HG03432 (cell line): ENCODE results near the gene HOXA11.

Experiments
- ATAC-seq: cut with Tn5 transposase; IDR thresholded peaks from one replicate; pipeline ENCODE4 v1.9.1; 2021; ENCODE audit warnings: mild to moderate bottlenecking, moderate library complexity; ENCODE audit not compliant: unreplicated experiment

HOXA11 gene

DNA sequence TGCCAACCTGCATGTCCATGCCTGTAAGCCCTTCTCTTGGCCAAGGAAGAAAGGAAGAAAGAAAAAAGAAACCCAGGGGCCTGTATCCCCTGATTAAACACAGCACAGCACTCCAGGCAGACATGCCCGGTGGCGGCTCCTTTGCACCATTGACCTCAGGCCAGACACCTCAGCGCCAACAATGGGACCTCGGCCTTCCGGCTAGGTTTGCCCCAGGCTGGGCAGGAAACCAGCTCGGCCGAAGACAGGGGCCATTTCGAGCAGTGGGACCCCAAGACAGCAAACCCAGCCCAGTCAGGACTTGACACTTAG, 13.8 kb downstream of the HOXA11 start:
- ATAC-seq = no peak

DNA sequence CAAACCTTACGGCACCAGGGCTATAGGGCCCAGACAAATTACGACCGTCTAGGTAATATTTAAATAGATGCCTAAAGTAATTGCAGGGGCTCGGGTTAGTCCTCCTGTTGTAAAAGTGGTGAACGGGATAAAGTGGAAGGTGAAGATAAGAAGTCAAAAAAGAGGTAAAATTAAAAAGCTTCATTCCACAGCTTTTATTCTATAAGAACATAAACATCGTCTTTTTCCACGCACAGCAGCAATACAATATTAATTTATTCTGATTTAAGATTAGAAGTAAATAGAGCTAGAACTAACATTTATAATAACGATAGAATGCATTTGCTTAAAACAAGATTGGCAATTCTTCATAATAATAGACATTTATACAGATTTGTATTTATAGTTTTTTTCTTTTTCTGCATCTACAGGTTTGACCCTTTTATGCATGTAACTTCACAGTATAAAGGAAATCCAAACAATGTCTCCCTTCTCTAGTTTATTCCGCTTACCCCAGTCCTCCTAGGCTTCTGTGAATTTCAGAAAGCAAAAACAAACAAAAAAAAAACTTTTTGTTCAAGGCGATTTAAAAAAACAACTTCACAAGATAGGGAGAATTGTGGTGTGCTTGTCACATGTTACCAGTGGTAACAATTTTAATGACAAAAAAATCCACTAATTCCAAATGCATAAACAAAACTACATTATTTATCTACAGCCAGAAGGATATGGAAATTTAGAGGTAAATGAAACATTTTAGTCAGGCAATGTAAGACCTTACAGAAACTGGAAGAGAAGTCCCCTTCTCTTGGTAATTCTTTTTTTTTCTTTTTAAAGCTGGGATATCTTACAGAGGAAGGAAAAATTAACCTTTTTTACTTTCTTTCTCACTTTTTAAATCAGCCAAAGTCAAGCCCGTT, 14.4 kb downstream of the HOXA11 start:
- no peak for ATAC-seq

DNA sequence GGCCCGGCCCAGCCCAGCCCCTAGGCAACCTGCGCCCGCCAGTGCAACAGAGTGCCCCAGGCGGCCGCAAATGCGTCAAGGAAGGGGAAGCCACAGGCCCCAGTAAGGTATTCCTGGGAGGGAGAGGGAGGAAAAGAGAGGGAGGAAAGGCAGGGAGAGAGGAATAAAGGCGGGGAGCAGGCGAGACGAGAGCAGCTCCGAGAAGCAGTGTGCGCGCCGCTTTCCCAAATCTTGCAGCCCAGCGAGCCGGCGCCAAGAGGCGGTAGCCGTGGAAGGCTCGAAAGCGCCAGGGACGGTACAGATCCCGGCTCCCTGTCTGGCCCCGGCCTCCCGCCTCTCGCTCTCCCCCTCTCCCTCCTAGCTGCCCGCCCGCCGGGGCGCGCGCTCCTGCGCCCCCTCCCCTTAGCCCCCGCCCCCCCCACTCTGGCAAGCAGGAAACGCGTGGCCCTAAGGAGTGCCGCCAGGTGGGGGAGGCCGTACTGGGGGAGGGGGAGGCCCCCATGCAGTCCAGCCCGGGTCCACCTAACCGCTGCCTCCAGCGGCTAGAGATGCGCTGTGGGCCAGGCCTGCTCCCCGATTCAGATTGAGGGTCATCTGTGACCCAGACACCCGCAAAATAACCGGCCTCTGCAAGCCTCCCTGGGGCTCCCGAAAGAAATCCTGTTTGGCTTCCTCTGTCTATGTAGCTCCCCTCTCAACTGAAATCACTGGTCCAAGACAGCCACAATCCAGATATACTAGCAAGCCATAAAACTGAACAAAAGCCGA, 15.2 kb downstream of the HOXA11 start:
- ATAC-seq = no peak

DNA sequence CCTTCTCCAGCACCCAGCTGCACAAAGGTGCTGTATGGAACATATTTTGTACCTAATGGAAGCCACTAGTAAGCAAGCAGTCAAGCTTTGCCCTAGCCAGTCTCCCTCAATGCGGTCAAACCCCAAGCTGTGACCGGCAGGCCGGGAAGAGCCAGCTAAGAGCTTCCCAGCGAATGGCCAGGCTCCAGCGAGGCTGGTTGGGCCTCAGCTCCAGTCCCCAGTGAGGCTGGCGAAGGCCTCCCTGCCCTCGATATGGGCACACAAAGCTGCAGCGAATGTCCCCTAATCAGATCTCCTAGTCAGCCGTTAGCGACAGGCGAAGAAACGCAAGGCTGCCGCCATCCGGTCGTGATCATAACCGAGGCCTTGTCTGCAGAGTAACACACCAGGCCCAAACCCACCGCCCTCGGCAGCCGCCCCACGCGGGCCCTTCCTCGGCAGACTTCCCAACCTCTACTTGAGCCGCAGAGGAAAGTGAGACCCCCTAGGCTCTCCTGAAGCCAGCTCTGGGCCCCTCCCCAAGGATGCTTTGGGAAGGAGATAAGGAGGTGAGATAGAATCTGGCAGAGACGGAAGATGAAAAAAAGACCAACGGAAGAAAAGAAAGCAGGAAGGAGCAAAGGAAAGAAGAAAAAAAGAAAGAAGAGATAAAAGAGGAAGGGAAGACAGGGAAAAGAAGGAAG, 16.6 kb downstream of the HOXA11 start:
- ATAC-seq = no peak

DNA sequence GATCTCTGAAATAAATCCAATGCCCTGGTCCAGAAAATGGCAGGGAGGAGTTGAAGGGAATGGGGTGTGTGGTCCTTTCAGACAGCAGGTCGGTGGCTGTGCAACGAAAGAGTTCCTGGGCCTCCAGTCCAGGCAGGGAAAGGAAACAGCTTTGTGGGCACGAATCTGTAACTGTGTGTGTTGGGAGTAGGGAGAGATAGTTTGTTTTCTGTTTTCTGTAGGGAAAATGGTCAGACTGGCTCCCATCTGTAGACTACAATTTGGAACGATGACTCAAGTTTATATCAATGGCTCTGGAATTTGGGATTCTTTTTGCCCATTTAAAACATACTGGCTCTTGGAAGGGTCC, 17.1 kb downstream of the HOXA11 start:
- no peak for ATAC-seq

DNA sequence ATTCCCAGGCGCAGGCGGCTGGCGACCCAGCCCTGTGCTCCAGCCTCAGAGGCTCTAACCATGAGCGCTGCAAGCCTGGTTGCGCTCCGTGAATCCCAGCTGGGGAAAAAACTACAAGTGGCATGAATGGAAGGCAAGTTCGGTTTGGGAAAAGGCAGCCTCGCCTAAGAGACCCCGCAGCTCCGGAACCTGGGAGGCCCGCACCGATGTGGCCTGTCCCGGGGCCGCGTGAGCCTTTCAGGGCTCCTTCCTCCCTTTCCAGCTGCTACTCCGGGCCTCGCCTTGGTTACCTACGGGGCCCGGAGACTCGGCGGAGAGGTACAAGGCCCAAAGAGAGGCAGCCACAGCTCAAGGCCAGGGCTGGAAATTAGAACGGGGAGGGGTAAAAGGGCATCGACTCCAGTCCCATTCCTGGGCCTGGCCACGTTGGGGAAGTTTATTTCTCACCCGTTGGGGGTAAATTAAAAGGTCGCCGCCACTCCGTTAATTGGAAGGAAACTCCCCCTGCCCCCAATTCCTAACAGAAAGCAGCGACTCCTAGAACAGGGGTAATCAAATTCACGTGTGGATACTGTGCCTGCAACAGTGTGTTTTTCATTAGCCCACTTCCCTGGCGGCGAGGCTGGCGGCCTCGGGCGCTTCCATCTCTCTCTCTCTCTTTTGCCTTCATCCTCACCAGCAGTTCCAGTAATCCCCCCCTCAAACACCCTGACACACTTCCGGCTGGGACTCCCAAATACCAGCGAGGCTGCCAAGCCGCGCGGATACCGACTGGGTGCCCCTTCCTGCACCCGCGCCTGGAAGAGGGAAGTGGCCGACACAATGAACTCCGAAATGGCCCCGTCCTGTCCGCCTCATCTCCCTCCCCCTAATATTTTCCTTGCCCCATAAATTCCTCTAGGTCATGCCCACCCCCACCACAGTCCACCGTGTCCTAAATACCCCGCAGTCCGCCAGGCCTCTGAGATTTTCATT, 18.2 kb downstream of the HOXA11 start:
- ATAC-seq = no peak

DNA sequence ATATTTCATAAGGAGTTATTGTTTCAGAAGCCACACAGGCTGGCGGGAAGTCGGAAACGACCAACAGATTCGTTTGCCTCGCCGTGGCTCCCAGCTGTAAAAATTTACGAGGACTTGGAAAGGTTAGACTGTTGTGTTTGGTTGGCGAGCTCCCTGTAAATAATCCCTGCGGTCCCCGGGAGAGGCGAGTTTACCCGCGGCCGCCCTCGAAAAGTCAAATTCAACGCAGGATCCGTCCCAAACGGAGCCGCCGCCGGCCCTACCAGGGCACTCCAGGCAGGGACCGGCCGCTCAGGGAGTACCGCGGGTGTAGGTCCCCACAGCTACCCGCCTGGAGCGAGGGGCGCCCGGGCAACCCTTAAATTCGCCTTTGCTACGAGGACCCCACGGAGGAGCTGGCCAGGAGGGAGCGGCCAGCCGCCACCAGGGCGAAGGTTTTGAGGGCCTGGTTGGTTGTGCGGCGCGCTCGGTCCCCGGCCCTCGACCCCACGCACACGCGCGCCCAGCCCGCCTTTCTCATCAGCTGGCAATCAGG, 19.0 kb downstream of the HOXA11 start:
- no peak for ATAC-seq

DNA sequence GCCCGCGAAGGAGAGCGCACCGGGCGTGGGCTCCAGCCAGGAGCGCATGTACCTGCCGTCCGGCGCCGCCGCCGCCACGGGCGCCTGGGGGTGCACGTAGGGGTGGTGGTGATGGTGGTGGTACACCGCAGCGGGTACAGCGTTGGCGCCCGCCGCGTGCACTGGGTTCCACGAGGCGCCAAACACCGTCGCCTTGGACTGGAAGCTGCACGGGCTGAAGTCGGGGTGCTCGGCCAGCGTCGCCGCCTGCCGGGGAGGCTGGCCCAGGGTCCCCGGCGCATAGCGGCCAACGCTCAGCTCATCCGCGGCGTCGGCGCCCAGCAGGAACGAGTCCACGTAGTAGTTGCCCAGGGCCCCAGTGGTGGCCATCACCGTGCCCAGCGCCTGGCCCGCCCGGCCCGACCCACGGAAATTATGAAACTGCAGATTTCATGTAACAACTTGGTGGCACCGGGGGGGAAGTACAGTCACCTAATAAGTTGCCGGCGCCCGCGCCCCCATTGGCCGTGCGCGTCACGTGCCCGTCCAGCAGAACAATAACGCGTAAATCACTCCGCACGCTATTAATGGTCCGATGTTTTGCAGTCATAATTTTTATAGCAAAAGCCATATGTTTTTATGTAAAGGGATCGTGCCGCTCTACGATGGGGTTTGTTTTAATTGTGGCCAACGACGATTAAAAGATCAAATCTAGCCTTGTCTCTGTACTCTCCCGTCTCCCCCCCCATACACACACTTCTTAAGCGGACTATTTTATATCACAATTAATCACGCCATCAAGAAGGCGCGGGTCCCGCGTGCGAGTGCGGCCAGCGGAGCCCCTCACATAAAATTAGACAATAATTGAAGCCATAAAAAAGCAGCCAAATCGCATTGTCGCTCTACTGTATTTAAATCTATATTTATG, 19.7 kb downstream of the HOXA11 start, which contains the start of gene HOXA9:
TSS of gene HOXA9 (minus strand) at position 449 of the 907 bp plus-strand sequence. CDS start at position 369, 80 bp downstream.
- no peak for ATAC-seq

DNA sequence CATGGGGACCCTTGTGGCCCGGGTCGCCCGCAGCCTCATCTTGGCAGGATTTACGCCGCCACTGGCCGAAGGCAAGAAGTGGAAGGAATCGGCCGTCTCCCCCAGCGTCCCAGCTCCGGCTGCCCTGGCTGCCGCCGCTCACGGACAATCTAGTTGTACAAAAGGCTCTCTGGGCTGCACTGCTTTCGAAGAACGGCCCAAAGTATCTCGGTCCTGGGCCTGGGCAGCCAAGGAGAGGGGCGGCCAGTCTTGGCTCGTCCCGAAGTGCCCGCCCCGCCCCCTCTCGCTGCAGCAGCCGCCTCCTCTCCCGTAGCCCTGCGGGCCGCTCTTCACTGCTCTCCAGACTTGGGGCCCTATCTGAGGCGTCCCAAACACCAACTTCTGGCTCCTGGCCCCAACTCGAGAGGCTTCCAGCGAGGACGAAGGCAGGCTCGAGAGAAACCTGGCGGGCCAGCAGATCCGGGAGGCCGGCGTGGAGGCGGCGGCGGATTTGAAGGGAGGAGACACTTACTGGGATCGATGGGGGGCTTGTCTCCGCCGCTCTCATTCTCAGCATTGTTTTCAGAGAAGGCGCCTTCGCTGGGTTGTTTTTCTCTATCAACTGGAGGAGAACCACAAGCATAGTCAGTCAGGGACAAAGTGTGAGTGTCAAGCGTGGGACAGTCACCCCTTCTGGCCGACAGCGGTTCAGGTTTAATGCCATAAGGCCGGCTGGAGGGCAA, 20.5 kb downstream of the HOXA11 start:
- ATAC-seq = no peak

DNA sequence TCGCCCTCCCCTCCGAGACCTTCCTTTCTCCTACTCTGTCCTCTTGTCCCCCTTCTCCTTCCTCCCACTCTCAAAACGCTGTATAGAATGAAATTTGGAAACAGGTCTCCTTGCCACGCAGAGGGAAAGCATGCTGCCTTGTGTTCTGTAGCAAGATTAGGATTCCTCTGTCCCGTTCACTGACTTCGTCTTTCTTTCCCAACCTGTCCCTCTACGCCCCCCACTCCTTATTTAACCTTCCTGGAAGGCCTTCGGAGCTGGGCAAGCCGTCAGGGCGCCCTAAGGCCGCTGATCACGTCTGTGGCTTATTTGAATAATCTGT, 21.0 kb downstream of the HOXA11 start:
- no peak for ATAC-seq

DNA sequence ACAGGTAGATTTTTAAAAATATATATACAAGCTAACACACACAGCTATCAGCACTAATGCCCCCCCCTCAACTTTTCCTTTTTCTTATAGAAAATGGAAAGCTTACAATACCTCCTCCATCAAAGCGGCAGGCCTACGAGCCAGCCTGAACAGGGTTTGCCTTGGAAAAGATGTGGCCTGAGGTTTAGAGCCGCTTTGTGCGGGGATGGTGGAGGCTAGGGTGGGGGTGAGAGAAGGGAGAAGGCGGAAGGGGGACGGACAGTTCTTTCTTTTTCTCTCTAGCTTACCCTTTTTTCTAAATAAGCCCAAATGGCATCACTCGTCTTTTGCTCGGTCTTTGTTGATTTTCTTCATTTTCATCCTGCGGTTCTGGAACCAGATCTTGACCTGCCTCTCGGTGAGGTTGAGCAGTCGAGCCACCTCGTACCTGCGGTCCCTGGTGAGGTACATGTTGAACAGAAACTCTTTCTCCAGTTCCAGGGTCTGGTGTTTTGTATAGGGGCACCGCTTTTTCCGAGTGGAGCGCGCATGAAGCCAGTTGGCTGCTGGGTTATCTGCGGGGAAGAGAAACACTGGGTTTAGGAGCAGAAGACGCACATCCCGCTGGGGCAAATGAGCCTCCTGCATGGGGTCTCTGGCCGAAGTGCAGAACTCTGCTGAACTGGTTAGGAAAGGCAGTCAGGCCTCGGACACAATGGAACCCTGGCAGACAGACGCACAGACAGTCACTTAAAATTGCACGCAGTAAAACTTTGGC, 21.6 kb downstream of the HOXA11 start:
- no peak for ATAC-seq

DNA sequence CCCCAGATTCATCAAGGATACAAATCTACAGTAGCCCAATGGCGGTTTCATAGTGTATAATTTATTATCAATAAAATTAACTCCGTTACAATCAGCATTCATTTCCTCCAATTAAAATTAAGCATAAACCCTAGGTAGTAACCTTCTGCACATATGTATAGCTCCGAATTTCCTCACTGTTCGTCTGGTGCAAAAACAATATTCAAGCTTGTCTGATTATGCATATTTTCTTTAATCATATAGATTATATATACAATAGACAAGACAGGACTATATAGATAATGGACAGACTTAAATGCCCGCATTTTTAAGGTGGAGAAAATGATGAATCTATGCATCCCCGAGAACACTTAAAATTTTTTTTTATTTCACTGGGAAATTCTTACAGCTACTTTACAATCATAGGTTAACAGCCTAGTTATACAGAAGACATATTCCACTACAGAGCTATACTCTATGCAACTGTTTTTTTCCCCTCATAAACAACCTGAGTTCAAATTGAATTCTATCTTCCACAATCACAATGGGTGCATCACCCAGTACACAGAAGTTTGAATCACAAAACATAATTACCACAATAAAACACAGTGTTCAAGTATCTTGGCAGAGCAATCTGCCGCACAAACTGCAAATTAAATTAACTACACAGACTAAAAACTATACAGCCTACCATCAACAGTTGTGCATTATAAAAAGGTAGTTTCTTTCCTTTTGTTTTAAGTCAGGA, 22.3 kb downstream of the HOXA11 start:
- no peak for ATAC-seq

DNA sequence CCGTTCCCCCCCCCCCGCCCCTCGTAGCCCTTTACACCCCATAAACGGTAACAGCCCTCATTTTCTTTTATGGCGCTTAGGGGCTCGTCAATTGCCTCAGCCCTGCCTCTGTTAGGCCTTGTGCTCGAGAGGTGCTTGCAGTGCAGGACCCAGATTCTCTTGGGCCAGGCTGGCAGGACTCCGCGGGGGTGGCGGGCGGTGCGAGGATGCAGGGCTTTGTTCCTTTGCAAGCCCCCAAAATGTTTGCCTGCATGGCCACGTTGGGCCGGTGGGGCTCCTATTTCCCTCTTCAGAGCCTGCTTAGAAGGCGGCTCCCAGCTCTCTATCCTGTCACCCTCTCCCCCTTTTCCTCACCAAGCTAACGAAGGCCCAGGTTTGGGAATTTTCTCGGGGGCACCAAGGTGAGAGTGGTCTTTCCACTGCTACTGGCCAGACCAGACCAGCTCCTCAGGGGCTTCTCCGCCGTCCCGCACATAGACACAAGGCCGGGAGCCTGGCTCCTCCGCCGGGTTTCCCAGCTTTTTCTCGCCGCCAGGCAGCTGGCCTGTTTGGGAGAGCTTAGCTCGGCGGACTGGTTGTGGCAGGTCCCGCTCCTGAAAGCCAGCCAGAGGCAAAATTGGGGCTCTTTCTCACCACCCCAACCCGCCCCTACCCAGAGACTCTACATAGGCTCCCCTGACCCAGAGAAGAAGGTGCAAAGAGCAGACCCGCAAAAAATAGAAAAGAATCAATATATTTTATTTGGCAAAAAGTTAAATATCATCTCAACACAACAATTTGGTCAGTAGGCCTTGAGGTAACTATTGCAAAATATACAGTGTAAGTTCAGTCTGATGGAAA, 23.1 kb downstream of the HOXA11 start:
- ATAC-seq = no peak

DNA sequence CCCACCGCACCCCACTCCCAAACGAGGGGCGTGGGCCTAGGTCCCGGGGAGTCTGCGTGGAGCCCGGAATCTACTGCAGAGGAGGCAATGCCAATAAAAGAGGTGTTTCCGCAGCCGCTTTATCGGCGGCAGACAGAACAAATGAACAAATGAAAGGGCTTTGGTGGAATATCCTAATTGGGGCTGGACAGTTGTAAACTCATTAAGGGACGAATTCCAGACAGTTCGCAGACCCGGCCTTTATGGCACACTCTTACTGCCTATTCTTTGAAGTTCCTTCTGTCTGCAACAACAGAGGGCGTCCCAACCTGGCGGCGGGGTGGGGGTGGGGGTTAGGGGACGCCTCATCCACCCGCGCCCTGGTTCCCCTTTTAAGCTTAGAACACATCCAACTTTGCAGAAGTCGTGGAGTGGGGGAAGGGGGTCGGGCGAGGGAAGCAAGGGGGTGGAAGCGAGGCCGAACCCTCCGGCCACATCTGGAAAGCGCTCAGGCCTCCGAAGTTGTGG, 23.8 kb downstream of the HOXA11 start:
- no peak for ATAC-seq

DNA sequence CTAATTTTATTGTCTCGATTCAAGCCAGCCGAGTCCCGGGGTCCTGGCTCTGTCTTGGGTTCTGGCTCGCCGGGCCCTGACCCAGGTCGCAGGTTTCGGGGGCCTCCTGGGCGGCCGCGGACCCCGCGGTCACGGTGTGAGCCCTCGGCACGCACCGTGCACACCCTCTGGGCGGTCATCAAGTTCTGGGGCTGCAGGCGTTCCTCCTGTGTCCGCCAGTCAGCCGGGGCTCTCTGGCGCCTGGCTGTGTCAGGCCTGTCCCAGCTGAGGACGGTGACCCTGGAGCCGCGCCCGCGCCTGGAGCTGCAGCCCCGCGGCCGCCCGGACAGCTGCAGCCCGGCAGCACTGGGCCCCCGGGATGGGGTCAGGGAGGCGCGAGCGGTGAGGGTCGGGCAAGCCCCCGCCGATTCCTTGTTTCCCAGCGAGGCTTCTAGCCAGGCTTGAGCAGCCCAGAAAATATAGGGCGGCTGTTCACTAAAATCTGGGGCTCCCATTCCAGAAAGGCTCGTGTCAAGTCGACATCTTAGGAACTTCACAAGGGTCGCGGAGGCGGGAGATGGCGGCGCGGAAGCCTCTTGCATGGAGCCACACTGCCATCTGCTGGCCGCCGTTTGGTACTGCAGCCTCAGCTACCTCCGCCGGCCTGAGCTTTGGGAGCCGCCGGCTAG, 24.4 kb downstream of the HOXA11 start:
- ATAC-seq = peak; percentile 62

DNA sequence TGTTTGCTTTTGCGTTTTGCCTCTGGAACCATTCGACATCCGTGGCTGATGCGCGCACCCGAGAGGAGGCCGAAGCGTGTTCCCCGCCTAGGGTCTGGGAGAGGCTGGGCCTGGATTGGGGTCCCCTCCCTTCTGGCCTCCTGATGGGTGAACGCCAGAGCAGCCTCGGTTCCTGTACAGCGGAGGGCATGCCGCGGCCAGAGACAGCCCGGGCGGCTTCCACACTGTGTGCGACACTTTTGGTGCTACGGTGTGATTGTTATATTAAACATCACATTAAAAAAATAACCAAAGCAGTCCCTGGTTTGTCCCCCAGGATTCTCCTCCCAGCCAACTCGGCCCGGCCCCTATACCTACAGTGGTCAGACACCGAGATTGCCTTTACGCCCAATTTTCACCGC, 24.9 kb downstream of the HOXA11 start:
- peak; percentile 22 for ATAC-seq
